ENCODE results near the gene GLUD2.

GRCh38 chrX:121036951-121037350, 10.5 kb upstream of the GLUD2 start:
- no peak for TF ChIP-seq CTCF (conservative IDR thresholded peaks at IDR 0.05; ENCODE audit: low read length)
- no peak for TF ChIP-seq EZH2phosphoT487 (IDR thresholded peaks at IDR 0.05; ENCODE audit: borderline replicate concordance)
